GM19238 (cell line): Measurements from ENCODE around the gene SF3A1.

Source experiments
- DNase-seq: peaks from one replicate; pipeline ENCODE4 v3.0.0; 2011; ENCODE audit warnings: low spot score; ENCODE audit not compliant: insufficient read length

SF3A1 gene

GRCh38 chr22:30386960-30387827 is 30.5 kb upstream of the SF3A1 start, which contains the start of gene RNF215:
RNF215 (minus strand) TSS chr22:30387411; CDS start chr22:30387313, 98 bp downstream.
- peak; percentile 92 for DNase-seq

GRCh38 chr22:30386608-30386959 is 29.9 kb upstream of the SF3A1 start:
- no peak for DNase-seq

- no peak for DNase-seq
Measured at GRCh38 chr22:30385942-30386341, 29.2 kb upstream of the SF3A1 start.

- no peak for DNase-seq
Measured at GRCh38 chr22:30383061-30383460, 26.4 kb upstream of the SF3A1 start.

- DNase-seq, result no peak
Measured at GRCh38 chr22:30382340-30382739, 25.6 kb upstream of the SF3A1 start.

- no peak for DNase-seq
Measured at GRCh38 chr22:30381264-30381663, 24.6 kb upstream of the SF3A1 start.

GRCh38 chr22:30380011-30380410 is 23.3 kb upstream of the SF3A1 start:
- DNase-seq, result no peak

- DNase-seq, result no peak
Measured at GRCh38 chr22:30375312-30375849, 18.7 kb upstream of the SF3A1 start.

GRCh38 chr22:30373331-30374325 is 16.9 kb upstream of the SF3A1 start:
- DNase-seq, result no peak

GRCh38 chr22:30372915-30373314 is 16.2 kb upstream of the SF3A1 start:
- DNase-seq, result no peak

GRCh38 chr22:30371981-30372380 is 15.3 kb upstream of the SF3A1 start:
- no peak for DNase-seq

- DNase-seq, result no peak
Measured at GRCh38 chr22:30371321-30371720, 14.6 kb upstream of the SF3A1 start.

GRCh38 chr22:30370641-30371230 is 14.0 kb upstream of the SF3A1 start:
- DNase-seq, result no peak

- DNase-seq, result no peak
Measured at GRCh38 chr22:30368420-30368819, 11.7 kb upstream of the SF3A1 start.

- no peak for DNase-seq
Measured at GRCh38 chr22:30365891-30366290, 9.2 kb upstream of the SF3A1 start.

- no peak for DNase-seq
Measured at GRCh38 chr22:30362651-30363281, 6.1 kb upstream of the SF3A1 start.

- DNase-seq, result no peak
Measured at GRCh38 chr22:30361916-30362650, 5.4 kb upstream of the SF3A1 start.

GRCh38 chr22:30358541-30358940 is 1.8 kb upstream of the SF3A1 start:
- no peak for DNase-seq

GRCh38 chr22:30357650-30358215 is 1.0 kb upstream of the SF3A1 start:
- no peak for DNase-seq

- no peak for DNase-seq
Measured at GRCh38 chr22:30357236-30357570, 509 bp upstream of the SF3A1 start.
